Measurements from ENCODE around the gene CLEC1B. TPM values are rescaled to one million over a fixed set of nuclear protein-coding genes. Genes with fewer than 3 reads are reported as not detected.

Gene CLEC1B
- total and polyA plus RNA-seq, 9 of the 15 experiments (the other 6 are each of a cell fraction or from before 2014, with no cell fraction given), result not detected

- intact Hi-C loops (cut with micrococcal nuclease) (no loop called here), in situ Hi-C loops (cut with MboI) (no loop called here)
- DNase-seq (ENCODE audit: extremely low read depth in 1 of 4, low spot score in 3 of 4) (no peak), FAIRE-seq (no peak), ATAC-seq (no peak)
- H3K27me3 ChIP-seq (ENCODE audit: control insufficient read depth in 2 of 2, insufficient read depth in 2 of 2, low read length in 2 of 2), result no peaks in the 10 kb centered on the region
- 0% methylated on average over 1 of the region's 1 CpG for WGBS (ENCODE audit: insufficient coverage, low coverage, missing lambda C conversion rate)
- TF ChIP-seq DIDO1 (tag; IDR thresholded peaks at IDR 0.05; ENCODE audit: low read depth), result no peak
- H3K4me2 ChIP-seq (ENCODE audit: insufficient read depth, low read length), result no peak overlapping the region
- ChIA-PET POLR2A (no interaction called here), CTCF (ENCODE audit: low intra/inter-chr PET ratio) (no interaction called here)
- H3K79me2 ChIP-seq (ENCODE audit: control insufficient read depth, insufficient read depth, low read length), result no peaks in the 10 kb centered on the region
- BruUV-seq (replicated peaks), result no TSS peak
- no peaks in the 10 kb centered on the region for H3K9me1 ChIP-seq (ENCODE audit: control insufficient read depth, insufficient read depth, low read length)
- H4K20me1 ChIP-seq (replicated peaks; ENCODE audit: control insufficient read depth, insufficient read depth, low read length), result no peaks in the 10 kb centered on the region
- H3K4me1 ChIP-seq (replicated peaks in 1 of 2; ENCODE audit: control insufficient read depth in 2 of 2, insufficient read depth in 2 of 2, low read length in 2 of 2), result no peaks in the 10 kb centered on the region
- no peaks in the 10 kb centered on the region for H3K9me3 ChIP-seq (replicated peaks; ENCODE audit: control insufficient read depth, insufficient read depth, low read depth, low read length)
- H3K27ac ChIP-seq (ENCODE audit: extremely low read depth, low read depth, low read length), result no peak overlapping the region
- no peak overlapping the region for H3K4me3 ChIP-seq
- no peak overlapping the region for H2AFZ ChIP-seq (ENCODE audit: low read depth, low read length)
- H3K9ac ChIP-seq (ENCODE audit: insufficient read depth in 1 of 2, low read depth in 2 of 2, low read length in 2 of 2), result no peak overlapping the region
- no peaks in the 10 kb centered on the region for H3K36me3 ChIP-seq (ENCODE audit: control insufficient read depth, insufficient read depth, low read length)
Observed at GRCh38 chr12:9973949-9974348, 25.0 kb downstream of the CLEC1B start.

DNA sequence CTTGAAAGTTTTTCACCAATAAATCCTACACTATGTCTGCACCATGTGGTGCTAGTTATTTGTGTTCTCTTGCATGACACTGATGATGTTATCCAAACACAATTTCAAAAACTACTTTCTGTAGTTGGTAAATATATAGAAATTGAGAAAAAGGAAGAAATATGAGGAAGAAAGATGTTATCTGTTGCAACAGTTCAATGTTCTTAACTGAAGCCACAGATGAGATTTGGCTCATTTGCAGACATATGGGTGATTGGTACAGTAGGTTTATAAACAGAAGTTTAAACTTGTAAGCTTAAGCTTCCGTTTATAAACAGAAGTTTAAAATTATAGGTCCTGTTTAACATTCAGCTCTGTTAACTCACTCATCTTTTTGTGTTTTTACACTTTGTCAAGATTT, 27.7 kb downstream of the CLEC1B start, which contains the start of gene CLEC12A:
Gene CLEC12A (plus strand): TSS at position 229 of the 400 bp plus-strand sequence. CDS start 188 bp downstream, outside the sequence.
- POLR2A ChIA-PET, result no interaction called here
- Histone ChIP-seq H3K4me3 (no peak within 1 kb of the TSS), H3K4me2 (ENCODE audit: insufficient read depth, low read length) (no peak within 1 kb of the TSS), H3K36me3 (ENCODE audit: control insufficient read depth, insufficient read depth, low read length) (no peaks in the 10 kb centered on the region), H3K9me3 (replicated peaks; ENCODE audit: control insufficient read depth, insufficient read depth, low read depth, low read length) (no peaks in the 10 kb centered on the region), H3K9me1 (ENCODE audit: control insufficient read depth, insufficient read depth, low read length) (no peaks in the 10 kb centered on the region), H2AFZ (ENCODE audit: low read depth, low read length) (no peak within 1 kb of the TSS), H3K27ac (ENCODE audit: extremely low read depth, low read depth, low read length) (no peak within 1 kb of the TSS), H4K20me1 (replicated peaks; ENCODE audit: control insufficient read depth, insufficient read depth, low read length) (no peaks in the 10 kb centered on the region), H3K27me3 (ENCODE audit: control insufficient read depth in 2 of 2, insufficient read depth in 2 of 2, low read length in 2 of 2) (no peaks in the 10 kb centered on the region), H3K79me2 (ENCODE audit: control insufficient read depth, insufficient read depth, low read length) (no peaks in the 10 kb centered on the region), H3K4me1 (replicated peaks in 1 of 2; ENCODE audit: control insufficient read depth in 2 of 2, insufficient read depth in 2 of 2, low read length in 2 of 2) (no peaks in the 10 kb centered on the region), H3K9ac (ENCODE audit: insufficient read depth in 1 of 2, low read depth in 2 of 2, low read length in 2 of 2) (no peak within 1 kb of the TSS)
- FAIRE-seq, result no peak
- WGBS (ENCODE audit: insufficient coverage, low coverage, missing lambda C conversion rate), result 6% methylated on average over 1 of the region's 1 CpG
- no peak for DNase-seq (ENCODE audit: extremely low read depth in 1 of 4, low spot score in 3 of 4)
- CTCF ChIA-PET (ENCODE audit: low intra/inter-chr PET ratio), result no interaction called here
- no TSS peak for BruUV-seq (replicated peaks)
- intact Hi-C loops (cut with micrococcal nuclease), result no loop called here
- in situ Hi-C loops (cut with MboI), result no loop called here
- ATAC-seq, result no peak
- TF ChIP-seq TCF15 (CRISPR knock-in tag; IDR thresholded peaks at IDR 0.05) (no peak), FIP1L1 (IDR thresholded peaks at IDR 0.05; ENCODE audit: low read depth, low read length, poor library complexity, severe bottlenecking) (no peak), SUPT5H (IDR thresholded peaks at IDR 0.05) (no peak), ZFX (CRISPR knock-in tag; IDR thresholded peaks at IDR 0.05) (no peak), ZNF76 (CRISPR knock-in tag; IDR thresholded peaks at IDR 0.05; ENCODE audit: borderline replicate concordance) (no peak), GABPB2 (CRISPR knock-in tag; conservative IDR thresholded peaks at IDR 0.05) (no peak), ZNF57 (CRISPR knock-in tag; IDR thresholded peaks at IDR 0.05) (no peak)
